ENCODE measurements around the gene FAM193A. TPM values are rescaled to one million over a fixed set of nuclear protein-coding genes. Genes with fewer than 3 reads are reported as not detected.
"Not testable (repeated sequence)": the region's sequence is repeated elsewhere in the genome, so short reads cannot be mapped to it uniquely, and the experiment has no call there.

Gene FAM193A
- total RNA-seq, 1 experiment from 2014 or later = 13.6 TPM

GRCh38 chr4:2768921-2769336, 232.5 kb downstream of the FAM193A start:
- H3K9ac ChIP-seq (ENCODE audit: low read length) = no peak overlapping the region
- no peaks in the 10 kb centered on the region for H4K20me1 ChIP-seq (ENCODE audit: low read length)
- TF ChIP-seq EZH2 (IDR thresholded peaks at IDR 0.05; ENCODE audit: low read length, unreplicated experiment) (no peak), CTCF (conservative IDR thresholded peaks at IDR 0.05; ENCODE audit: low read depth, low read length) (no peak), EZH2phosphoT487 (IDR thresholded peaks at IDR 0.05; ENCODE audit: borderline replicate concordance, low read length) (no peak)
- H3K79me2 ChIP-seq (ENCODE audit: low read length) = no peaks in the 10 kb centered on the region
- H3K9me3 ChIP-seq (ENCODE audit: low read length) = no peaks in the 10 kb centered on the region
- H3K4me3 ChIP-seq (ENCODE audit: low read length) = no peak overlapping the region
- no peaks in the 10 kb centered on the region for H3K4me1 ChIP-seq (ENCODE audit: insufficient read depth, low read length)
- H2AFZ ChIP-seq (ENCODE audit: low read length) = no peak overlapping the region
- intact Hi-C loops (cut with micrococcal nuclease) = loop anchor here (10.0 kb wide), 1 partner anchor 76 kb away; the partner anchor contains the start of gene ADD1
- H3K27me3 ChIP-seq (ENCODE audit: low read length) = no peaks in the 10 kb centered on the region
- no peak overlapping the region for H3K4me2 ChIP-seq (ENCODE audit: low read length)
- POLR2A ChIA-PET (ENCODE audit: unreplicated experiment) = no interaction called here
- no peaks in the 10 kb centered on the region for H3F3A ChIP-seq (ENCODE audit: low read length, unreplicated experiment)
- H3K27ac ChIP-seq (ENCODE audit: low read length) = no peak overlapping the region
- DNase-seq (no peak), ATAC-seq (no peak)
- H3K36me3 ChIP-seq (ENCODE audit: low read depth, low read length) = no peaks in the 10 kb centered on the region
- no TSS peak for BruUV-seq (replicated peaks)
- H3K9me2 ChIP-seq (replicated peaks; ENCODE audit: low read length) = no peaks in the 10 kb centered on the region
- CTCF ChIA-PET = no interaction called here

- Histone ChIP-seq H3K4me3 (ENCODE audit: low read length) (no peak overlapping the region), H2AFZ (ENCODE audit: low read length) (no peak overlapping the region), H3K9me3 (ENCODE audit: low read length) (no peaks in the 10 kb centered on the region), H3K79me2 (ENCODE audit: low read length) (no peaks in the 10 kb centered on the region), H4K20me1 (ENCODE audit: low read length) (no peaks in the 10 kb centered on the region), H3K9me2 (replicated peaks; ENCODE audit: low read length) (no peaks in the 10 kb centered on the region), H3F3A (ENCODE audit: low read length, unreplicated experiment) (no peaks in the 10 kb centered on the region), H3K4me2 (ENCODE audit: low read length) (no peak overlapping the region), H3K9ac (ENCODE audit: low read length) (no peak overlapping the region), H3K27me3 (ENCODE audit: low read length) (no peaks in the 10 kb centered on the region), H3K36me3 (ENCODE audit: low read depth, low read length) (no peaks in the 10 kb centered on the region), H3K27ac (ENCODE audit: low read length) (no peak overlapping the region), H3K4me1 (ENCODE audit: insufficient read depth, low read length) (no peaks in the 10 kb centered on the region)
- DNase-seq = no peak
- no peak for ATAC-seq
- CTCF ChIA-PET = no interaction called here
- TF ChIP-seq EZH2phosphoT487 (IDR thresholded peaks at IDR 0.05; ENCODE audit: borderline replicate concordance, low read length) (no peak), CTCF (conservative IDR thresholded peaks at IDR 0.05; ENCODE audit: low read depth, low read length) (no peak)
- intact Hi-C loops (cut with micrococcal nuclease) = no loop called here
- POLR2A ChIA-PET (ENCODE audit: unreplicated experiment) = no interaction called here
- no TSS peak for BruUV-seq (replicated peaks)
Observed at GRCh38 chr4:2771264-2771663, 234.8 kb downstream of the FAM193A start.

- H3K79me2 ChIP-seq (ENCODE audit: low read length); H2AFZ ChIP-seq (ENCODE audit: low read length); CTCF ChIA-PET; ATAC-seq; H3F3A ChIP-seq (ENCODE audit: low read length, unreplicated experiment); H3K36me3 ChIP-seq (ENCODE audit: low read depth, low read length); H3K27ac ChIP-seq (ENCODE audit: low read length); H3K4me3 ChIP-seq (ENCODE audit: low read length); H4K20me1 ChIP-seq (ENCODE audit: low read length); BruUV-seq (replicated peaks); H3K4me2 ChIP-seq (ENCODE audit: low read length); intact Hi-C loops (cut with micrococcal nuclease); DNase-seq; H3K9me2 ChIP-seq (replicated peaks; ENCODE audit: low read length); H3K9me3 ChIP-seq (ENCODE audit: low read length); H3K9ac ChIP-seq (ENCODE audit: low read length); H3K27me3 ChIP-seq (ENCODE audit: low read length); H3K4me1 ChIP-seq (ENCODE audit: insufficient read depth, low read length); POLR2A ChIA-PET (ENCODE audit: unreplicated experiment): not testable (repeated sequence)
Observed at GRCh38 chr4:2780643-2781042, 244.2 kb downstream of the FAM193A start.
